Keratinocyte (primary cell): ENCODE data around the gene GPR34.

Experiments
- EZH2 ChIP-seq: IDR thresholded peaks from one replicate; pipeline ENCODE4 v1.6.1; 2012; ENCODE audit warnings: inconsistent platforms, mild to moderate bottlenecking, low read length, moderate library complexity
- TF ChIP-seq, protein P1 (sequence below), 3 experiments: IDR thresholded peaks in 1 of 3; conservative IDR thresholded peaks in 1 of 3; optimal IDR thresholded peaks in 1 of 3; 2 replicates in 2 of 3; 3 replicates in 1 of 3; pipeline versions ENCODE3 to v1.5.1; 2011; ENCODE audit warnings: low read length in 3 of 3, mild to moderate bottlenecking in 3 of 3, moderate library complexity in 2 of 3, control low read depth in 1 of 3, inconsistent platforms in 1 of 3; ENCODE audit not compliant: insufficient read depth in 2 of 3; ENCODE audit errors: extremely low read depth in 1 of 3

DNA sequence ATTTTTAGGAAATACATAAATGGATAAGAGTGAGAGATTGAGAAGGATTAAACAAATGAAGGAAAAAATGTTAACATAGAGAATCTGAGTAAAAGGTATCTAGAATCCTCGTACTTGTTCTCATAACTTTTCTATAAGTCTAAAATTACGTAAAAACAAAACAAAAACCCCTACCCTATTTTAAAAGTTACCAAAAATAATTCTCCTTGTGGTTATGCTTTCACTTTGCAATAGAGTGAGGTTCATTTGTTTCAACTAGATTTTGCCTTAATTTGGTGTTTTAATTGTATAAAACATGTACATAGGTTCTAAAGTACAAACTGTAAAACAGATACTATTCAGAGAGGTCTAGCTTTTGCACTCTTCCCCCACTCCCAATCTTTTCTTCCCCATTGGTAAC, 3.8 kb upstream of the GPR34 start:
- TF ChIP-seq EZH2: no peak
- TF ChIP-seq, protein P1, sequence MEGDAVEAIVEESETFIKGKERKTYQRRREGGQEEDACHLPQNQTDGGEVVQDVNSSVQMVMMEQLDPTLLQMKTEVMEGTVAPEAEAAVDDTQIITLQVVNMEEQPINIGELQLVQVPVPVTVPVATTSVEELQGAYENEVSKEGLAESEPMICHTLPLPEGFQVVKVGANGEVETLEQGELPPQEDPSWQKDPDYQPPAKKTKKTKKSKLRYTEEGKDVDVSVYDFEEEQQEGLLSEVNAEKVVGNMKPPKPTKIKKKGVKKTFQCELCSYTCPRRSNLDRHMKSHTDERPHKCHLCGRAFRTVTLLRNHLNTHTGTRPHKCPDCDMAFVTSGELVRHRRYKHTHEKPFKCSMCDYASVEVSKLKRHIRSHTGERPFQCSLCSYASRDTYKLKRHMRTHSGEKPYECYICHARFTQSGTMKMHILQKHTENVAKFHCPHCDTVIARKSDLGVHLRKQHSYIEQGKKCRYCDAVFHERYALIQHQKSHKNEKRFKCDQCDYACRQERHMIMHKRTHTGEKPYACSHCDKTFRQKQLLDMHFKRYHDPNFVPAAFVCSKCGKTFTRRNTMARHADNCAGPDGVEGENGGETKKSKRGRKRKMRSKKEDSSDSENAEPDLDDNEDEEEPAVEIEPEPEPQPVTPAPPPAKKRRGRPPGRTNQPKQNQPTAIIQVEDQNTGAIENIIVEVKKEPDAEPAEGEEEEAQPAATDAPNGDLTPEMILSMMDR (optimal IDR thresholded peaks at IDR 0.05 in 1 of 3, IDR thresholded peaks at IDR 0.05 in 1 of 3, conservative IDR thresholded peaks at IDR 0.05 in 1 of 3; ENCODE audit: extremely low read depth in 1 of 3, insufficient read depth in 2 of 3, low read length in 3 of 3): no peak
